CD4-positive, alpha-beta T cell (primary cell): ENCODE results near the gene SFMBT2. TPM values are rescaled to one million over a fixed set of nuclear protein-coding genes. Genes with fewer than 3 reads are reported as not detected.

Experiments used
- ATAC-seq: fragments of 200-7000 bp; cut with Tn5 transposase; one replicate; pipeline ENCODE4 v1.10.0; 2022; ENCODE audit warnings: mild to moderate bottlenecking; ENCODE audit not compliant: poor library complexity
- CTCF ChIA-PET: fragments of 350-600 bp; sonication (Branson Sonifier 250); formaldehyde crosslinking; loops from one replicate; lab custom pipeline; 2021; ENCODE audit warnings: antibody characterized with exemption, inconsistent platforms; lab: Charles Lee
- POLR2A ChIA-PET: fragments of 350-600 bp; sonication (Branson Sonifier 250); formaldehyde crosslinking; loops from one replicate; lab custom pipeline; 2021; ENCODE audit warnings: antibody characterized with exemption, inconsistent platforms; lab: Charles Lee
- DNase-seq, 14 experiments: peaks; one replicate each; pipeline ENCODE4 v3.0.0-alpha.2; 2013 to 2020; ENCODE audit warnings: mixed read lengths in 2 of 14
- H3K27ac ChIP-seq, 2 donors: one replicate each; pipeline versions ENCODE4 v1.5.1 to v1.7.0; 2013; ENCODE audit warnings: low read length in 2 of 2, low read depth in 1 of 2, mild to moderate bottlenecking in 1 of 2
- H3K27me3 ChIP-seq, 2 experiments: 1 replicate in 1 of 2; 2 replicates in 1 of 2; pipeline versions ENCODE4 v1.6.1 to v1.7.0; 2013; ENCODE audit warnings: low read length in 2 of 2, control low read depth in 1 of 2, mild to moderate bottlenecking in 1 of 2, moderate library complexity in 1 of 2; ENCODE audit not compliant: insufficient read depth in 2 of 2, control insufficient read depth in 1 of 2
- H3K36me3 ChIP-seq: one replicate; pipeline ENCODE4 v1.6.1; 2013; ENCODE audit warnings: low read length, control low read depth; ENCODE audit not compliant: insufficient read depth
- H3K4me1 ChIP-seq: one replicate; pipeline ENCODE4 v1.6.1; 2013; ENCODE audit warnings: low read length, control low read depth; ENCODE audit not compliant: insufficient read depth
- H3K4me3 ChIP-seq: one replicate; pipeline ENCODE4 v1.5.1; 2013; ENCODE audit warnings: mild to moderate bottlenecking, low read length, moderate library complexity
- H3K9me3 ChIP-seq, 2 experiments: 1 replicate in 1 of 2; 2 replicates in 1 of 2; pipeline versions ENCODE4 v1.6.1 to v1.7.0; 2013; ENCODE audit warnings: low read length in 2 of 2, mild to moderate bottlenecking in 2 of 2, control low read depth in 1 of 2, moderate library complexity in 1 of 2; ENCODE audit not compliant: control insufficient read depth in 1 of 2, insufficient read depth in 1 of 2
- H3K27ac Mint-ChIP-seq: one replicate; pipeline ENCODE4 v1.8.0; 2020; ENCODE audit warnings: mixed read lengths
- H3K27me3 Mint-ChIP-seq: one replicate; pipeline ENCODE4 v1.8.0; 2021; ENCODE audit warnings: mixed read lengths
- H3K36me3 Mint-ChIP-seq: one replicate; pipeline ENCODE4 v1.8.0; 2021; ENCODE audit warnings: low read depth, mixed read lengths
- H3K4me1 Mint-ChIP-seq: one replicate; pipeline ENCODE4 v1.8.0; 2021; ENCODE audit warnings: low read depth, mixed read lengths
- H3K4me3 Mint-ChIP-seq: one replicate; pipeline ENCODE4 v1.8.0; 2020; ENCODE audit warnings: mild to moderate bottlenecking, mixed read lengths
- H3K9me3 Mint-ChIP-seq: one replicate; pipeline ENCODE4 v1.8.0; 2020; ENCODE audit warnings: mixed read lengths
- CTCF ChIP-seq: fragments of 200-600 bp; IDR thresholded peaks from one replicate; pipeline ENCODE4 v1.8.0; 2022; ENCODE audit warnings: antibody characterized with exemption, mild to moderate bottlenecking
- intact Hi-C, 2 experiments: fragments of 100-400 bp; cut with DNase I in 1 of 2; cut with micrococcal nuclease in 1 of 2; formaldehyde crosslinking; loops; one replicate each; pipeline versions ENCODE4 v1.15.1 to v1.9.0; 2023 to 2025; cut with DNase I, micrococcal nuclease
- total RNA-seq, 174 experiments: library from RNA in 2 of 174; stranded (reverse) in 2 of 174; gene quantifications; one replicate each; pipeline ENCODE4 v1.2.3 and lab custom pipeline; 2021 to 2026

Gene SFMBT2
- total RNA-seq, 2 experiments from 2014 or later: 41.0 to 42.0 TPM

GRCh38 chr10:7334642-7334964, 76.2 kb downstream of the SFMBT2 start:
- no peak overlapping the region for H3K4me3 ChIP-seq
- ATAC-seq (no peak), DNase-seq (no peak)
- H3K27me3 Mint-ChIP-seq: no peaks in the 10 kb centered on the region
- H3K4me3 Mint-ChIP-seq: no peak overlapping the region
- H3K27ac ChIP-seq: no peak overlapping the region
- ChIA-PET POLR2A (no interaction called here), CTCF (no interaction called here)
- TF ChIP-seq CTCF: no peak
- peak overlapping the region; percentile 59 for H3K27ac Mint-ChIP-seq
- peaks cover 0 to 4% of the 10 kb centered on the region in 2 experiments for H3K9me3 ChIP-seq
- peaks cover 6% of the 10 kb centered on the region for H3K36me3 ChIP-seq
- peaks cover 80% of the 10 kb centered on the region for H3K4me1 Mint-ChIP-seq
- peaks cover 4% of the 10 kb centered on the region for H3K4me1 ChIP-seq
- peaks cover 71% of the 10 kb centered on the region for H3K36me3 Mint-ChIP-seq
- H3K27me3 ChIP-seq: no peaks in the 10 kb centered on the region
- intact Hi-C loops: loop anchor here in 1 of 2 experiments (10.0 kb wide), 1 partner anchor 60 kb away; no protein-coding TSS in a partner anchor
- H3K9me3 Mint-ChIP-seq: peaks cover 2% of the 10 kb centered on the region

- H3K27ac Mint-ChIP-seq: no peak overlapping the region
- ATAC-seq (no peak), DNase-seq (no peak)
- intact Hi-C loops: loop anchor here in 1 of 2 experiments (10.0 kb wide), 1 partner anchor 59 kb away; no protein-coding TSS in a partner anchor
- H3K27me3 ChIP-seq: no peaks in the 10 kb centered on the region
- H3K4me1 Mint-ChIP-seq: peaks cover 77% of the 10 kb centered on the region
- H3K27ac ChIP-seq: no peak overlapping the region
- H3K9me3 Mint-ChIP-seq: peaks cover 2% of the 10 kb centered on the region
- peaks cover under 1 to 9% of the 10 kb centered on the region in 2 experiments for H3K9me3 ChIP-seq
- H3K4me3 ChIP-seq: no peak overlapping the region
- CTCF ChIA-PET: no interaction called here
- TF ChIP-seq CTCF: no peak
- peaks cover 4% of the 10 kb centered on the region for H3K4me1 ChIP-seq
- POLR2A ChIA-PET: no interaction called here
- H3K36me3 Mint-ChIP-seq: peaks cover 71% of the 10 kb centered on the region
- peaks cover 11% of the 10 kb centered on the region for H3K36me3 ChIP-seq
- no peaks in the 10 kb centered on the region for H3K27me3 Mint-ChIP-seq
- H3K4me3 Mint-ChIP-seq: no peak overlapping the region
Observed at GRCh38 chr10:7333961-7334641, 76.7 kb downstream of the SFMBT2 start.

DNA sequence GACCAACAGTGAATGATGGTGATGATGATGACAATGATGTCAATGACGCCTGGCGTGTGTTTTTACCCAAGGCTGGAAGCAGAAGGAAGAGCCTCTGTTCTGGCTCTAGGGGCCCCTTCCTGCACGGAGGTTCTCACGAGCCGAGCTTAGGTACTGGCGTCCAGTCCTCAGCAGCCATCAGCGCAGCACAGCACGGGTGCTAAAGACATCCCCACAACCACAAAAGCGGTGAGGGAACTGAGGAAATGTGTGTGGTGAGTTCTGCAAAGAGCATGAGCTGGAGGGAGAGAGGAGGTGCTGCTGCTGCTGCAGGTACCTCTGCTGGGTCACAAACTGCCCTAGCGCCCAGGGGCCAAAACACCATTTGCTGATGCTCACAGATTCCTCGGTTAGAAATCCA, 81.6 kb downstream of the SFMBT2 start:
- H3K4me1 ChIP-seq: peaks cover 4% of the 10 kb centered on the region
- no peak for DNase-seq
- Mint-ChIP-seq H3K9me3 (peaks cover 10% of the 10 kb centered on the region), H3K27ac (no peak overlapping the region), H3K27me3 (no peaks in the 10 kb centered on the region), H3K4me1 (peaks cover 40% of the 10 kb centered on the region), H3K4me3 (no peak overlapping the region), H3K36me3 (peaks cover 86% of the 10 kb centered on the region)
- H3K36me3 ChIP-seq: peaks cover 15% of the 10 kb centered on the region
- no peak overlapping the region for H3K27ac ChIP-seq
- ChIA-PET POLR2A (no interaction called here), CTCF (no interaction called here)
- no peak for TF ChIP-seq CTCF
- H3K4me3 ChIP-seq: no peak overlapping the region
- intact Hi-C loops: no loop called here
- H3K9me3 ChIP-seq: peaks cover 21 to 27% of the 10 kb centered on the region in 2 experiments
- no peak for ATAC-seq
- no peaks in the 10 kb centered on the region for H3K27me3 ChIP-seq
